ENCODE data around the gene AIF1L. TPM values are rescaled to one million over a fixed set of nuclear protein-coding genes. Genes with fewer than 3 reads are reported as not detected.

Gene AIF1L
- total and polyA plus RNA-seq, 2 of the 4 experiments (the other 2 are of a cell fraction): 0.18 to 0.19 TPM

DNA sequence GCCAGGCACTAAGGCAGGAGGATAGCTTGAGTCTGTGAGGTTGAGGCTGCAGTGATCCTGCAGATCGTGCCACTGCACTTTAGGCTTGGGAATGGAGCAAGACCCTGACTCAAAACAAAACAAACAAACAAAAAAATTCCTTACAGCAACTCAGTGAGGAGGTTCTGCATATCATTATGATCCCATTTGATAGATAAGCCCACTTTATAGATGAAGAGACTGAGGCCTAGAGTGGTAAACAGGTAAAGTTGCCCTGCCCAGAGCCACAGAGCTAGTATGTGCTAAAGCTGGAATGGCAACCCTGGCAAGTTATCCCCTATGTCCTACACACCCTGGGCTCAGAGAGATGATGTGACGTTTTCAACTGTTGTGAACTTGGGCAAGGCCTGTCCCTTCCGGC, 7.2 kb downstream of the AIF1L start:
- Histone ChIP-seq H2BK15ac (ENCODE audit: low read depth, low read length) (no peak overlapping the region), H4K20me1 (ENCODE audit: insufficient read depth, low read length) (no peaks in the 10 kb centered on the region), H2BK120ac (ENCODE audit: low read depth, low read length) (no peak overlapping the region), H3K9ac (ENCODE audit: low read depth, low read length) (no peak overlapping the region), H2AFZ (replicated peaks; ENCODE audit: low read length, poor library complexity) (no peak overlapping the region), H2AK9ac (replicated peaks; ENCODE audit: low read depth, low read length, poor library complexity) (no peak overlapping the region), H3K56ac (ENCODE audit: extremely low read depth, insufficient read depth, low read length) (no peak overlapping the region), H4K91ac (ENCODE audit: insufficient read depth, low read depth, low read length) (no peak overlapping the region), H2AK5ac (ENCODE audit: low read depth, low read length) (no peak overlapping the region), H3K9me1 (ENCODE audit: insufficient read depth, low read length) (no peaks in the 10 kb centered on the region), H2BK5ac (ENCODE audit: low read depth, low read length, poor library complexity, severe bottlenecking) (no peak overlapping the region), H3K4me2 (ENCODE audit: low read depth, low read length) (no peak overlapping the region), H4K5ac (ENCODE audit: low read depth, low read length) (no peak overlapping the region), H3K4me3 (ENCODE audit: insufficient read depth, low read depth, low read length) (no peak overlapping the region), H3K18ac (ENCODE audit: low read depth, low read length) (no peak overlapping the region), H3K27ac (ENCODE audit: insufficient read depth, low read length) (no peak overlapping the region), H3K23ac (ENCODE audit: low read depth, low read length) (no peak overlapping the region), H3K14ac (replicated peaks; ENCODE audit: low read depth, low read length) (no peak overlapping the region), H3K36me3 (ENCODE audit: control insufficient read depth, insufficient read depth, low read length) (no peaks in the 10 kb centered on the region), H3K27me3 (ENCODE audit: control insufficient read depth, insufficient read depth, low read length) (peaks cover 27% of the 10 kb centered on the region), H3K4ac (ENCODE audit: low read depth, low read length) (no peak overlapping the region), H3K4me1 (ENCODE audit: control insufficient read depth, insufficient read depth, low read length) (0 out of 2 replicates have a peak, but pooled peaks cover 2% of the 10 kb centered on the region), H3K79me1 (ENCODE audit: low read depth in 1 of 2, low read length in 2 of 2) (no peaks in the 10 kb centered on the region), H4K8ac (ENCODE audit: low read depth in 2 of 2, low read length in 2 of 2) (no peak overlapping the region), H3K9me3 (ENCODE audit: control insufficient read depth, insufficient read depth, low read length) (no peaks in the 10 kb centered on the region), H2BK20ac (ENCODE audit: low read depth, low read length) (no peak overlapping the region)
- no peak for ATAC-seq (ENCODE audit: low read depth)
- TF ChIP-seq, protein P1, sequence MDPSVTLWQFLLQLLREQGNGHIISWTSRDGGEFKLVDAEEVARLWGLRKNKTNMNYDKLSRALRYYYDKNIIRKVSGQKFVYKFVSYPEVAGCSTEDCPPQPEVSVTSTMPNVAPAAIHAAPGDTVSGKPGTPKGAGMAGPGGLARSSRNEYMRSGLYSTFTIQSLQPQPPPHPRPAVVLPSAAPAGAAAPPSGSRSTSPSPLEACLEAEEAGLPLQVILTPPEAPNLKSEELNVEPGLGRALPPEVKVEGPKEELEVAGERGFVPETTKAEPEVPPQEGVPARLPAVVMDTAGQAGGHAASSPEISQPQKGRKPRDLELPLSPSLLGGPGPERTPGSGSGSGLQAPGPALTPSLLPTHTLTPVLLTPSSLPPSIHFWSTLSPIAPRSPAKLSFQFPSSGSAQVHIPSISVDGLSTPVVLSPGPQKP (IDR thresholded peaks at IDR 0.05; ENCODE audit: borderline replicate concordance, low read depth, low read length): no peak
- TF ChIP-seq SMC3 (IDR thresholded peaks at IDR 0.05; ENCODE audit: low read depth, low read length): no peak
- TF ChIP-seq MAZ (IDR thresholded peaks at IDR 0.05; ENCODE audit: borderline replicate concordance, low read depth, low read length): no peak
- TF ChIP-seq RCOR1 (IDR thresholded peaks at IDR 0.05; ENCODE audit: insufficient replicate concordance, low read length): no peak
- TF ChIP-seq MAFK (IDR thresholded peaks at IDR 0.05; ENCODE audit: low read depth, low read length): no peak
- TF ChIP-seq, protein P2, sequence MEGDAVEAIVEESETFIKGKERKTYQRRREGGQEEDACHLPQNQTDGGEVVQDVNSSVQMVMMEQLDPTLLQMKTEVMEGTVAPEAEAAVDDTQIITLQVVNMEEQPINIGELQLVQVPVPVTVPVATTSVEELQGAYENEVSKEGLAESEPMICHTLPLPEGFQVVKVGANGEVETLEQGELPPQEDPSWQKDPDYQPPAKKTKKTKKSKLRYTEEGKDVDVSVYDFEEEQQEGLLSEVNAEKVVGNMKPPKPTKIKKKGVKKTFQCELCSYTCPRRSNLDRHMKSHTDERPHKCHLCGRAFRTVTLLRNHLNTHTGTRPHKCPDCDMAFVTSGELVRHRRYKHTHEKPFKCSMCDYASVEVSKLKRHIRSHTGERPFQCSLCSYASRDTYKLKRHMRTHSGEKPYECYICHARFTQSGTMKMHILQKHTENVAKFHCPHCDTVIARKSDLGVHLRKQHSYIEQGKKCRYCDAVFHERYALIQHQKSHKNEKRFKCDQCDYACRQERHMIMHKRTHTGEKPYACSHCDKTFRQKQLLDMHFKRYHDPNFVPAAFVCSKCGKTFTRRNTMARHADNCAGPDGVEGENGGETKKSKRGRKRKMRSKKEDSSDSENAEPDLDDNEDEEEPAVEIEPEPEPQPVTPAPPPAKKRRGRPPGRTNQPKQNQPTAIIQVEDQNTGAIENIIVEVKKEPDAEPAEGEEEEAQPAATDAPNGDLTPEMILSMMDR (conservative IDR thresholded peaks at IDR 0.05; ENCODE audit: low read depth, low read length): no peak
- no peak for TF ChIP-seq RAD21 (IDR thresholded peaks at IDR 0.05; ENCODE audit: low read length)
- TF ChIP-seq, protein P3, sequence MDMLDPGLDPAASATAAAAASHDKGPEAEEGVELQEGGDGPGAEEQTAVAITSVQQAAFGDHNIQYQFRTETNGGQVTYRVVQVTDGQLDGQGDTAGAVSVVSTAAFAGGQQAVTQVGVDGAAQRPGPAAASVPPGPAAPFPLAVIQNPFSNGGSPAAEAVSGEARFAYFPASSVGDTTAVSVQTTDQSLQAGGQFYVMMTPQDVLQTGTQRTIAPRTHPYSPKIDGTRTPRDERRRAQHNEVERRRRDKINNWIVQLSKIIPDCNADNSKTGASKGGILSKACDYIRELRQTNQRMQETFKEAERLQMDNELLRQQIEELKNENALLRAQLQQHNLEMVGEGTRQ (IDR thresholded peaks at IDR 0.05; ENCODE audit: low read depth, low read length): no peak
- TF ChIP-seq CEBPB (IDR thresholded peaks at IDR 0.05; ENCODE audit: low read depth, low read length): no peak
- no peak for TF ChIP-seq RFX5 (IDR thresholded peaks at IDR 0.05; ENCODE audit: low read depth, low read length)
- TF ChIP-seq POLR2A (IDR thresholded peaks at IDR 0.05; ENCODE audit: low read depth, low read length): no peak
- TF ChIP-seq FOS (IDR thresholded peaks at IDR 0.05; ENCODE audit: low read depth, low read length): no peak
- TF ChIP-seq NFE2L2 (IDR thresholded peaks at IDR 0.05; ENCODE audit: low read depth, low read length): no peak
- no peak for TF ChIP-seq MXI1 (IDR thresholded peaks at IDR 0.05; ENCODE audit: borderline replicate concordance, low read depth, low read length)
- DNase-seq: no peak
- POLR2A ChIA-PET (ENCODE audit: unreplicated experiment): no interaction called here
- in situ Hi-C loops (cut with MboI; ENCODE audit: low sequenced_read_pairs): no loop called here
- intact Hi-C loops (cut with micrococcal nuclease): no loop called here
- WGBS, 2 experiments (ENCODE audit: extremely low coverage in 2 of 2, insufficient read length in 1 of 2): no CpG with 5 or more reads among the region's 3 CpGs
- dilution Hi-C loops (cut with HindIII; ENCODE audit: low sequenced_read_pairs, unreplicated experiment): no loop called here
- CTCF ChIA-PET: no interaction called here
- BruUV-seq (replicated peaks): no TSS peak

Measured in IMR-90 (cell line).